Keratinocyte (primary cell): Measurements from ENCODE around the gene GRM7. TPM values are rescaled to one million over a fixed set of nuclear protein-coding genes. Genes with fewer than 3 reads are reported as not detected.

ENCODE experiments used
- DNase-seq: peaks from one replicate; pipeline ENCODE4 v3.0.0-alpha.2; 2011; ENCODE audit warnings: low read depth, missing footprints, low spot score
- FAIRE-seq: peaks from 2 replicates; lab custom pipeline; 2011; peaks lifted over from hg19 to GRCh38; lab: Jason Lieb, UNC
- H2AFZ ChIP-seq: 2 replicates; pipeline ENCODE4 v1.6.0; 2012; ENCODE audit warnings: low read length, control low read depth, inconsistent platforms; ENCODE audit not compliant: control insufficient read depth
- H3K27ac ChIP-seq: 2 replicates; pipeline ENCODE4 v1.5.1; 2011; ENCODE audit warnings: low read length; ENCODE audit not compliant: control insufficient read depth, insufficient read depth
- H3K27me3 ChIP-seq: 3 replicates; pipeline ENCODE4 v1.6.0; 2011; ENCODE audit warnings: low read length; ENCODE audit not compliant: control insufficient read depth, insufficient read depth; ENCODE audit errors: extremely low read depth
- H3K36me3 ChIP-seq, 2 experiments: 2 replicates in 1 of 2; 3 replicates in 1 of 2; pipeline ENCODE4 v1.5.1; 2011; ENCODE audit warnings: low read length in 2 of 2, mild to moderate bottlenecking in 1 of 2; ENCODE audit not compliant: control insufficient read depth in 2 of 2, insufficient read depth in 2 of 2; ENCODE audit errors: extremely low read depth in 1 of 2
- H3K4me1 ChIP-seq: 3 replicates; pipeline ENCODE4 v1.5.1; 2011; ENCODE audit warnings: low read length; ENCODE audit not compliant: control insufficient read depth, insufficient read depth; ENCODE audit errors: extremely low read depth
- H3K4me2 ChIP-seq: 3 replicates; pipeline ENCODE4 v1.6.0; 2011; ENCODE audit warnings: low read depth, low read length; ENCODE audit not compliant: control insufficient read depth, insufficient read depth; ENCODE audit errors: extremely low read depth
- H3K4me3 ChIP-seq, 3 experiments: fragments of 200-600 bp in 1 of 3; sonication (generic) in 1 of 3; 2 replicates in 2 of 3; 3 replicates in 1 of 3; pipeline ENCODE4 v1.5.1; 2011 to 2016; ENCODE audit warnings: low read length in 3 of 3, mild to moderate bottlenecking in 3 of 3, control low read depth in 2 of 3, inconsistent platforms in 1 of 3, low read depth in 1 of 3, mixed read lengths in 1 of 3, mixed run types in 1 of 3, moderate library complexity in 1 of 3; ENCODE audit not compliant: control insufficient read depth in 2 of 3, insufficient read depth in 2 of 3; ENCODE audit errors: extremely low read depth in 1 of 3
- H3K79me2 ChIP-seq: 2 replicates; pipeline ENCODE4 v1.6.0; 2012; ENCODE audit warnings: low read length; ENCODE audit not compliant: control insufficient read depth, insufficient read depth
- H3K9ac ChIP-seq: 3 replicates; pipeline ENCODE4 v1.6.0; 2011; ENCODE audit warnings: low read length; ENCODE audit not compliant: control insufficient read depth, insufficient read depth; ENCODE audit errors: extremely low read depth
- H3K9me1 ChIP-seq: 3 replicates; pipeline ENCODE4 v1.6.0; 2011; ENCODE audit warnings: low read length; ENCODE audit not compliant: control insufficient read depth, insufficient read depth; ENCODE audit errors: extremely low read depth
- H3K9me3 ChIP-seq: 2 replicates; pipeline ENCODE4 v1.5.1; 2012; ENCODE audit warnings: low read depth, low read length; ENCODE audit not compliant: control insufficient read depth
- H4K20me1 ChIP-seq: 3 replicates; pipeline ENCODE4 v1.6.0; 2011; ENCODE audit warnings: low read length; ENCODE audit not compliant: control insufficient read depth, insufficient read depth; ENCODE audit errors: extremely low read depth
- CTCF ChIP-seq, 3 experiments: IDR thresholded peaks in 1 of 3; conservative IDR thresholded peaks in 1 of 3; optimal IDR thresholded peaks in 1 of 3; 2 replicates in 2 of 3; 3 replicates in 1 of 3; pipeline versions ENCODE3 to v1.5.1; 2011; ENCODE audit warnings: low read length in 3 of 3, mild to moderate bottlenecking in 3 of 3, moderate library complexity in 2 of 3, control low read depth in 1 of 3, inconsistent platforms in 1 of 3; ENCODE audit not compliant: insufficient read depth in 2 of 3; ENCODE audit errors: extremely low read depth in 1 of 3
- EZH2 ChIP-seq: IDR thresholded peaks from one replicate; pipeline ENCODE4 v1.6.1; 2012; ENCODE audit warnings: inconsistent platforms, mild to moderate bottlenecking, low read length, moderate library complexity
- dilution Hi-C: fragments of 300-500 bp; cut with MboI; formaldehyde crosslinking; loops from one replicate; pipeline ENCODE4 v1.7.0; 2020; ENCODE audit warnings: low sequenced_read_pairs; ENCODE audit not compliant: extremely low pct_ligation_motif_present
- polyA plus RNA-seq, 5 experiments: library from polyadenylated mRNA; depleted of rRNA in 3 of 5; stranded (reverse) in 3 of 5; stranded (forward) in 1 of 5; unstranded in 1 of 5; fragments of >200 nt; gene quantifications; 1 replicate in 1 of 5; 2 replicates in 3 of 5; 3 replicates in 1 of 5; pipeline versions ENCODE4 v1.2.1 to v1.2.3, GENCODE V29; 2011 to 2012; ENCODE audit warnings: missing spikeins in 2 of 5, low read depth in 1 of 5, low replicate concordance in 1 of 5

Gene GRM7
- polyA plus RNA-seq, 1 donor (not counting 4 experiments of a cell fraction or from before 2014, with no cell fraction given): not detected

- no peak overlapping the region for H3K4me2 ChIP-seq
- no peak overlapping the region for H3K4me3 ChIP-seq
- H3K27ac ChIP-seq: no peak overlapping the region
- no peaks in the 10 kb centered on the region for H3K9me1 ChIP-seq
- no peak for DNase-seq
- H3K79me2 ChIP-seq: no peaks in the 10 kb centered on the region
- H3K9ac ChIP-seq: no peak overlapping the region
- H3K4me1 ChIP-seq: no peaks in the 10 kb centered on the region
- no peaks in the 10 kb centered on the region for H3K27me3 ChIP-seq
- TF ChIP-seq CTCF (optimal IDR thresholded peaks at IDR 0.05 in 1 of 3, IDR thresholded peaks at IDR 0.05 in 1 of 3, conservative IDR thresholded peaks at IDR 0.05 in 1 of 3; ENCODE audit: extremely low read depth in 1 of 3, insufficient read depth in 2 of 3, low read length in 3 of 3) (no peak), EZH2 (no peak)
- dilution Hi-C loops: no loop called here
- H3K9me3 ChIP-seq: no peaks in the 10 kb centered on the region
- no peak for FAIRE-seq
- H3K36me3 ChIP-seq: no peaks in the 10 kb centered on the region
- H4K20me1 ChIP-seq: no peaks in the 10 kb centered on the region
- no peak overlapping the region for H2AFZ ChIP-seq
These were observed 893.9 kb downstream of the GRM7 start for GRCh38 chr3:7754653-7755441.

- Histone ChIP-seq H3K4me2 (no peak overlapping the region), H3K27me3 (no peaks in the 10 kb centered on the region), H3K9ac (no peak overlapping the region), H3K36me3 (no peaks in the 10 kb centered on the region), H2AFZ (no peak overlapping the region), H4K20me1 (no peaks in the 10 kb centered on the region), H3K9me3 (no peaks in the 10 kb centered on the region), H3K4me1 (no peaks in the 10 kb centered on the region), H3K4me3 (no peak overlapping the region), H3K9me1 (no peaks in the 10 kb centered on the region), H3K27ac (no peak overlapping the region), H3K79me2 (no peaks in the 10 kb centered on the region)
- no peak for TF ChIP-seq CTCF (optimal IDR thresholded peaks at IDR 0.05 in 1 of 3, IDR thresholded peaks at IDR 0.05 in 1 of 3, conservative IDR thresholded peaks at IDR 0.05 in 1 of 3; ENCODE audit: extremely low read depth in 1 of 3, insufficient read depth in 2 of 3, low read length in 3 of 3)
- no peak for TF ChIP-seq EZH2
- FAIRE-seq: no peak
- dilution Hi-C loops: no loop called here
- DNase-seq: no peak
These were observed 898.7 kb downstream of the GRM7 start for GRCh38 chr3:7759630-7760029.
